Testis (tissue), 5 donors: ENCODE results near the gene MTERF4. TPM values are rescaled to one million over a fixed set of nuclear protein-coding genes. Genes with fewer than 3 reads are reported as not detected.

ENCODE experiments used
- DNase-seq: peaks from one replicate; pipeline ENCODE4 v3.0.0-alpha.2; 2019
- H3K27ac ChIP-seq, 2 donors: fragments of 200-600 bp; sonication (generic); one replicate each; pipeline ENCODE4 v1.5.1; 2019
- H3K27me3 ChIP-seq: fragments of 200-600 bp; sonication (generic); one replicate; pipeline ENCODE4 v1.5.1; 2019
- H3K36me3 ChIP-seq: fragments of 200-600 bp; sonication (generic); one replicate; pipeline ENCODE4 v1.5.1; 2017; ENCODE audit warnings: low read depth; ENCODE audit errors: missing control alignments
- H3K4me1 ChIP-seq: fragments of 200-600 bp; sonication (generic); one replicate; pipeline ENCODE4 v1.5.1; 2019
- H3K4me3 ChIP-seq, 2 donors: fragments of 200-600 bp; sonication (generic); one replicate each; pipeline ENCODE4 v1.5.1; 2017 to 2019
- H3K9me3 ChIP-seq: fragments of 200-600 bp; sonication (generic); one replicate; pipeline ENCODE4 v1.5.1; 2017
- CTCF ChIP-seq, 3 experiments: fragments of 450-650 bp in 2 of 3; fragments of 200-600 bp in 1 of 3; sonication (generic) in 1 of 3; IDR thresholded peaks; one replicate each; pipeline ENCODE4 v1.5.1; 2016 to 2019; ENCODE audit warnings: antibody characterized with exemption in 3 of 3, mild to moderate bottlenecking in 2 of 3, moderate library complexity in 1 of 3
- POLR2A ChIP-seq: fragments of 450-650 bp; IDR thresholded peaks from one replicate; pipeline ENCODE4 v1.6.1; 2017; ENCODE audit warnings: antibody characterized with exemption, mild to moderate bottlenecking, moderate library complexity
- WGBS, 2 donors: methylation state at CpG; one replicate each; pipeline ENCODE4 v1.1.5; 2018; 5-methylcytosine and 5-hydroxymethylcytosine counted together
- intact Hi-C: fragments of 100-400 bp; cut with DNase I; formaldehyde crosslinking; loops from one replicate; pipeline ENCODE4 v1.15.1; 2023; ENCODE audit warnings: low total_unique reads
- long read RNA-seq, 2 donors: transcript quantifications; one replicate each; lab custom pipeline, GENCODE V29; 2026
- polyA plus RNA-seq: library from polyadenylated mRNA; stranded (reverse); fragments of 350-450 nt; fragmentation: Illumina TruSeq; extraction: RNeasy Lipid Tissue Mini Kit (QIAGEN cat#74804); gene quantifications from one replicate; pipeline ENCODE4 v1.2.3, GENCODE V29; 2014; ENCODE audit warnings: low read depth, low replicate concordance; ENCODE audit not compliant: insufficient read depth
- total RNA-seq, 2 donors: library from RNA; depleted of rRNA; stranded (reverse); fragments of >200 nt; gene quantifications; one replicate each; pipeline ENCODE4 v1.2.3, GENCODE V29; 2016

The MTERF4 gene, protein sequence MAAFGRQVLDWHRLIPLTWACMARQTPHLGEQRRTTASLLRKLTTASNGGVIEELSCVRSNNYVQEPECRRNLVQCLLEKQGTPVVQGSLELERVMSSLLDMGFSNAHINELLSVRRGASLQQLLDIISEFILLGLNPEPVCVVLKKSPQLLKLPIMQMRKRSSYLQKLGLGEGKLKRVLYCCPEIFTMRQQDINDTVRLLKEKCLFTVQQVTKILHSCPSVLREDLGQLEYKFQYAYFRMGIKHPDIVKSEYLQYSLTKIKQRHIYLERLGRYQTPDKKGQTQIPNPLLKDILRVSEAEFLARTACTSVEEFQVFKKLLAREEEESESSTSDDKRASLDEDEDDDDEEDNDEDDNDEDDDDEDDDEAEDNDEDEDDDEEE
- total RNA-seq (10 to 100 TPM; 26.4 to 40.6 TPM), polyA plus RNA-seq (37.3 TPM)
- long read RNA-seq, donor 1, transcript MTERF4-202 (4 exons, 1,637 nt): major isoform, 7 of 16 reads
- long read RNA-seq, donor 1, partial matches to known transcripts: 0 of 16 reads
- long read RNA-seq, donor 1, other reads (novel, unspliced or antisense): 0 of 16 reads
- long read RNA-seq, donor 2, transcript MTERF4-202 (4 exons, 1,637 nt): major isoform, 6 of 11 reads
- long read RNA-seq, donor 2, partial matches to known transcripts: 0 of 11 reads
- long read RNA-seq, donor 2, other reads (novel, unspliced or antisense): 0 of 11 reads

GRCh38 chr2:241102239-241102803 lies at the start of gene MTERF4:
Gene MTERF4, minus strand, starts transcription at chr2:241102287. Its CDS starts 14 bp downstream, at chr2:241102273.
- H3K4me3 ChIP-seq: peak within 1 kb of the TSS; percentile 92 to 95
- intact Hi-C loops: no loop called here
- H3K9me3 ChIP-seq: no peaks in the 10 kb centered on the region
- peak within 1 kb of the TSS; percentile 90 to 93 for H3K27ac ChIP-seq
- 0 to 1% methylated on average over 29 to 56 of the region's 56 CpGs for WGBS, 2 donors
- TF ChIP-seq CTCF (IDR thresholded peaks at IDR 0.05): peak in 1 of 3 experiments; percentile 8
- TF ChIP-seq POLR2A: peak; percentile 4
- peak; percentile 90 for DNase-seq
- no peaks in the 10 kb centered on the region for H3K36me3 ChIP-seq
- H3K4me1 ChIP-seq: peaks cover 14% of the 10 kb centered on the region
- H3K27me3 ChIP-seq: no peaks in the 10 kb centered on the region

GRCh38 chr2:241150660-241151530 lies 48.8 kb upstream of the MTERF4 start:
- no peaks in the 10 kb centered on the region for H3K36me3 ChIP-seq
- H3K4me3 ChIP-seq: peak overlapping the region; percentile 87 to 91
- WGBS, 2 donors: 13 to 16% methylated on average over 14 to 20 of the region's 37 CpGs
- peak; percentile 47 for DNase-seq
- no peaks in the 10 kb centered on the region for H3K9me3 ChIP-seq
- intact Hi-C loops: no loop called here
- H3K4me1 ChIP-seq: peaks cover 7% of the 10 kb centered on the region
- H3K27me3 ChIP-seq: no peaks in the 10 kb centered on the region
- no peak for TF ChIP-seq POLR2A
- no peak for TF ChIP-seq CTCF (IDR thresholded peaks at IDR 0.05)
- H3K27ac ChIP-seq: peak overlapping the region; percentile 79 to 82

DNA sequence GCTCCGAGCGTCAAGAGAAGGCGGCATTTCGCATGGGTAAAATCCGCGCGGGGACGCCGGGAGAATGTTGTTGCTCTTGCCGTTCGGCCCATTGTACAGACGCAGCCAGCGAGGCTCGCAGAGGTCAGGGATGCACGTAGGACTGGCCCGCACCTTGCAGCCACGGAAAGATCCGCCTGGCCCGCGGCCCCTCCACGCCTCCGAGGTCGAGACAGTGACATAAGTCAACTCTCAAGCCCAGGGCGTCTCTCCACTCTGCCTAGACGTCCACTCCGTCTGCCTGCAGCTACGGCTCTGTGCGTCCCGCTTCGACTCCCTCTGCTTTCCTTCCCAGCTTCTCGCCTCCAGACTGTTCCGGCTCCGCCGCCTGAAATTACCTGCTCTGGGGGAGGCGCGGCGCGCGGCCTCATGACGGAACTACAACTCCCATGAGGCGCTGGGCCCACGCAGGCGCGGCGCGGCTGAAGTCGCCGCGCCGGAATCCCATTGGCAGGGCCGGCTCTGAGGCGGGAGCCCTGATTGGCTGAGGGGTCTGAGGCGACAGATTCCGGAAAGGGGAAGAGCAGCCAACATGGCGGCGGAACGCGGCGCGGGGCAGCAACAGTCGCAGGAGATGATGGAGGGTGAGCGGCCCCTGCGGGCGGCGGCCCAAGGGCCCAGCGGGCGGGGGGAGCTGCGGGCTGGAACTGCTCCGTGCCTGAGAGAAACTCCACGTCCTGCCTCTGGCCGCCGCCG lies 48.0 kb upstream of the MTERF4 start, which contains the start of gene PPP1R7:
Gene PPP1R7 (plus strand): TSS at position 543 of the 735 bp plus-strand sequence. CDS start 29 bp downstream, at position 572.
- peak; percentile 96 for DNase-seq
- H3K9me3 ChIP-seq: no peaks in the 10 kb centered on the region
- H3K36me3 ChIP-seq: no peaks in the 10 kb centered on the region
- peak within 1 kb of the TSS; percentile 79 to 82 for H3K27ac ChIP-seq
- peak within 1 kb of the TSS; percentile 87 to 91 for H3K4me3 ChIP-seq
- TF ChIP-seq CTCF (IDR thresholded peaks at IDR 0.05): peak in 1 of 3 experiments; percentile 10
- TF ChIP-seq POLR2A: peak; percentile 34
- H3K4me1 ChIP-seq: peaks cover 7% of the 10 kb centered on the region
- WGBS, 2 donors: 0 to 1% methylated on average over 18 to 69 of the region's 73 CpGs
- no peaks in the 10 kb centered on the region for H3K27me3 ChIP-seq
- intact Hi-C loops: no loop called here

GRCh38 chr2:241149675-241149924 lies 47.5 kb upstream of the MTERF4 start:
- 0% methylated on average over 3 to 8 of the region's 23 CpGs for WGBS, 2 donors
- intact Hi-C loops: no loop called here
- H3K36me3 ChIP-seq: no peaks in the 10 kb centered on the region
- DNase-seq: no peak
- H3K4me3 ChIP-seq: peak overlapping the region; percentile 87 to 91
- H3K4me1 ChIP-seq: peaks cover 7% of the 10 kb centered on the region
- H3K27ac ChIP-seq: no peak overlapping the region
- no peaks in the 10 kb centered on the region for H3K9me3 ChIP-seq
- no peaks in the 10 kb centered on the region for H3K27me3 ChIP-seq
- TF ChIP-seq CTCF (IDR thresholded peaks at IDR 0.05) (no peak), POLR2A (no peak)
